Measurements from ENCODE around the gene CACNA1F. TPM values are rescaled to one million over a fixed set of nuclear protein-coding genes. Genes with fewer than 3 reads are reported as not detected.

CACNA1F gene
- total RNA-seq, 1 donor from 2014 or later = not detected

- peak overlapping the region; percentile 79 to 89 (median 80) for H3K9ac ChIP-seq (ENCODE audit: low read depth in 1 of 3, low read length in 3 of 3)
- peak overlapping the region; percentile 71 to 79 (median 72) for H3K4me3 ChIP-seq (ENCODE audit: low read length in 3 of 3)
- peaks cover 0 to 4% (median 3%) of the 10 kb centered on the region in 3 donors for H3K4me1 ChIP-seq (ENCODE audit: control insufficient read depth in 3 of 3, insufficient read depth in 3 of 3, low read length in 3 of 3)
- no peaks in the 10 kb centered on the region for H3K27me3 ChIP-seq (ENCODE audit: control insufficient read depth in 3 of 3, insufficient read depth in 3 of 3, low read length in 3 of 3)
- H3K27ac ChIP-seq (ENCODE audit: low read depth, low read length) = peak overlapping the region; percentile 77
- no peaks in the 10 kb centered on the region for H3K9me3 ChIP-seq (ENCODE audit: control insufficient read depth in 3 of 3, low read length in 3 of 3)
- H3K36me3 ChIP-seq (ENCODE audit: control insufficient read depth in 3 of 3, insufficient read depth in 3 of 3, low read length in 3 of 3) = no peaks in the 10 kb centered on the region
These were observed 42.1 kb downstream of the CACNA1F start for GRCh38 chrX:49190821-49191573.

DNA sequence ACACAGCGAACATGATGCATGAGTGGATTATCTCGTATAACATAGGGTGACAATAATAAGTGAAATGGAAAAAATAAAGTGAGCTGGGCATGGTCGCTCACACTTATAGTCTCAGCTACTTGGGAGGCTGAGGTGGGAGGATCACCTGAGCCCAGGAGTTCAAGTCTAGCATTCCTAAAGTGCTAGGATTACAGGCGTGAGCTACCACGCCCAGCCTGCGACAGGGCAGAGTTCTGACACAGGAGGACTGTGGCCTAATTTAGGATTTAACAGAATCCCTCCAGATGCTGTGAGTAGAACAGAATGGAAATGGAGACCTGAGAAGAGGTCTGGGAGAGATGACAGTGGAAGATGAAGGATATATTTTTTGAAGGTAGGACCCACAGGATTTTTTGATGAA lies 43.5 kb downstream of the CACNA1F start:
- peaks cover 0 to 13% (median 9%) of the 10 kb centered on the region in 3 donors for H3K4me1 ChIP-seq (ENCODE audit: control insufficient read depth in 3 of 3, insufficient read depth in 3 of 3, low read length in 3 of 3)
- no peaks in the 10 kb centered on the region for H3K9me3 ChIP-seq (ENCODE audit: control insufficient read depth in 3 of 3, low read length in 3 of 3)
- no peaks in the 10 kb centered on the region for H3K36me3 ChIP-seq (ENCODE audit: control insufficient read depth in 3 of 3, insufficient read depth in 3 of 3, low read length in 3 of 3)
- H3K27me3 ChIP-seq (ENCODE audit: control insufficient read depth in 3 of 3, insufficient read depth in 3 of 3, low read length in 3 of 3) = no peaks in the 10 kb centered on the region
- H3K27ac ChIP-seq (ENCODE audit: low read depth, low read length) = peak overlapping the region; percentile 7
- H3K9ac ChIP-seq (ENCODE audit: low read depth in 1 of 3, low read length in 3 of 3) = no peak overlapping the region
- no peak overlapping the region for H3K4me3 ChIP-seq (ENCODE audit: low read length in 3 of 3)

- H3K4me3 ChIP-seq (ENCODE audit: low read length in 3 of 3) = no peak overlapping the region
These were observed 44.6 kb downstream of the CACNA1F start for GRCh38 chrX:49188468-49189076.

DNA sequence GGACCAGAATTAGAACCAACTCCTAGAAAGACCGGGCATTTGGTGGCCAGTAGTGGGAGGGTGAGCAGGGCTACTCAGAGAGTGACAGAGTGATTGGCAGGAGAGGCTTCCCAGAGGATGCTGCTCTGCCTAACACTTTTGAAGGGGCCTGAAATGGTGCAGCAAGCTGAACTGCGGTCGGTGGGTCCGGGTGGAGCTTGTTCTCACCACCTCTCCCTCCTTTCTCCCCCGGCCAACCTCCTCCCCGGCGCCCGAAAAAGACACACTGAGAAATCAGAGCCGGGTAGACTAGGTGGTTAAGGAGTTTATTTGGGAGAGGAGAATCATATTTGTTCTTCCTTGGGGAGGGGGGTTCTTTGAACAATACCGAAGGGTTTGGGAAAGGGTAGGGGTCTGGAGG lies 45.6 kb downstream of the CACNA1F start:
- peaks cover 0 to 5% (median 4%) of the 10 kb centered on the region in 3 donors for H3K36me3 ChIP-seq (ENCODE audit: control insufficient read depth in 3 of 3, insufficient read depth in 3 of 3, low read length in 3 of 3)
- H3K27ac ChIP-seq (ENCODE audit: low read depth, low read length) = peak overlapping the region; percentile 79
- peaks cover 0 to 15% (median 9%) of the 10 kb centered on the region in 3 donors for H3K4me1 ChIP-seq (ENCODE audit: control insufficient read depth in 3 of 3, insufficient read depth in 3 of 3, low read length in 3 of 3)
- H3K4me3 ChIP-seq (ENCODE audit: low read length in 3 of 3) = no peak overlapping the region
- H3K9me3 ChIP-seq (ENCODE audit: control insufficient read depth in 3 of 3, low read length in 3 of 3) = no peaks in the 10 kb centered on the region
- no peak overlapping the region for H3K9ac ChIP-seq (ENCODE audit: low read depth in 1 of 3, low read length in 3 of 3)
- no peaks in the 10 kb centered on the region for H3K27me3 ChIP-seq (ENCODE audit: control insufficient read depth in 3 of 3, insufficient read depth in 3 of 3, low read length in 3 of 3)

More at GRCh38 chrX:49188468-49189076, 44.6 kb downstream of the CACNA1F start:
- Histone ChIP-seq H3K27me3 (ENCODE audit: control insufficient read depth in 3 of 3, insufficient read depth in 3 of 3, low read length in 3 of 3) (no peaks in the 10 kb centered on the region), H3K9ac (ENCODE audit: low read depth in 1 of 3, low read length in 3 of 3) (no peak overlapping the region), H3K9me3 (ENCODE audit: control insufficient read depth in 3 of 3, low read length in 3 of 3) (no peaks in the 10 kb centered on the region), H3K27ac (ENCODE audit: low read depth, low read length) (no peak overlapping the region), H3K4me1 (ENCODE audit: control insufficient read depth in 3 of 3, insufficient read depth in 3 of 3, low read length in 3 of 3) (peaks cover 0 to 15% (median 9%) of the 10 kb centered on the region in 3 donors), H3K36me3 (ENCODE audit: control insufficient read depth in 3 of 3, insufficient read depth in 3 of 3, low read length in 3 of 3) (peaks cover 0 to 1% (median 0%) of the 10 kb centered on the region in 3 donors)

- Histone ChIP-seq H3K9ac (ENCODE audit: low read depth in 1 of 3, low read length in 3 of 3) (no peak overlapping the region), H3K27ac (ENCODE audit: low read depth, low read length) (peak overlapping the region; percentile 79), H3K27me3 (ENCODE audit: control insufficient read depth in 3 of 3, insufficient read depth in 3 of 3, low read length in 3 of 3) (no peaks in the 10 kb centered on the region)
These were observed 46.1 kb downstream of the CACNA1F start for GRCh38 chrX:49187028-49187394.

DNA sequence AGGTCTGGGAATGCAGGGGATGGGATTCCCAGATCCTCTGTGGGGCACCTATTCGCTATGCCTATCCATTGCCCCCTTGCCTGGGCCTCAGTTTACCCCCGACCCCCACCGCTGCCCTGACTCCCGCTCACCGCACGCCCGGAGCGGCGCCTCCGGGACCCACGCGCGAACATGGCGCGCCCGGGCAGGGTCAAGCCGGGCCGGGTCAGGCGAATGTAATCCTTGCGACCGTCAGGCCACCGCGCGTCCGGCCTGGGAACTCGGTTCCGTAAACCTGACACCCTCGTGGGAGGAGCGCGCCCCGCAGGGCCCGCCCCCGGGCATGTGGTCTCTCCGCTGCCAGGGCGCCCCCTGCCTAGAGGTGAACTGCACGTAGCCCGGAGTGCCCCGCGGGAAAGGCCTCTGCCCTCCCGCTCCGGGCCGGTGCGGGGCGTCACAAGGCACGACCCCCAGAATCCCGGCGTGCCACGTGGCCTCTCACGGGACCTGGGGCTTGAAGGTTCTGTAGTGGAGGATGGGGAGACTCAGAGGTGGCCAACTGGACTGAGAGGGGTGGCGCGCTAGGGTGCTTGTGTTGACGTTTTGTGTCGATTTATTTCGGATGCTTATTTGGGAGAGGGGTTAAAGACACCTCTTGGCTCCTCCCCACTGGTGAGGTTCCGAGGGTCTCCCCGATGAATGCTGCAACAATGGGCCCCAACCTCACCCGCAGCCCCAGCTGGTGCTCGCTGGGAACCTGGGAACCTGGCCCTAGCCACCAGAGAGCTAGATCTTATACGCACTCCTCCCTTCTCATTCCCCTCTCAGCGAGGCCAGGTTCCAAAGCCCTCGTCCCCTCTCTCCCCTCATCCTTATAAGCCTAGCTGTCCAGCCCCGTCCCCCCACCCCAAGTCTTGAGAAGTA lies 46.8 kb downstream of the CACNA1F start, which contains the start of gene PRICKLE3:
Gene PRICKLE3 (minus strand): TSS at position 249 of the 903 bp plus-strand sequence. CDS start 76 bp downstream, at position 173.
- Histone ChIP-seq H3K27me3 (ENCODE audit: control insufficient read depth in 3 of 3, insufficient read depth in 3 of 3, low read length in 3 of 3) (no peaks in the 10 kb centered on the region), H3K9me3 (ENCODE audit: control insufficient read depth in 3 of 3, low read length in 3 of 3) (no peaks in the 10 kb centered on the region), H3K27ac (ENCODE audit: low read depth, low read length) (peak within 1 kb of the TSS; percentile 79), H3K9ac (ENCODE audit: low read depth in 1 of 3, low read length in 3 of 3) (peak within 1 kb of the TSS; percentile 72 to 86 (median 84)), H3K36me3 (ENCODE audit: control insufficient read depth in 3 of 3, insufficient read depth in 3 of 3, low read length in 3 of 3) (peaks cover 3 to 9% (median 8%) of the 10 kb centered on the region in 3 donors), H3K4me1 (ENCODE audit: control insufficient read depth in 3 of 3, insufficient read depth in 3 of 3, low read length in 3 of 3) (peaks cover 0 to 15% (median 9%) of the 10 kb centered on the region in 3 donors), H3K4me3 (ENCODE audit: low read length in 3 of 3) (peak within 1 kb of the TSS; percentile 64 to 75 (median 72))

More at GRCh38 chrX:49187028-49187394, 46.1 kb downstream of the CACNA1F start:
- Histone ChIP-seq H3K4me1 (ENCODE audit: control insufficient read depth in 3 of 3, insufficient read depth in 3 of 3, low read length in 3 of 3) (peaks cover 0 to 15% (median 9%) of the 10 kb centered on the region in 3 donors), H3K4me3 (ENCODE audit: low read length in 3 of 3) (no peak overlapping the region), H3K36me3 (ENCODE audit: control insufficient read depth in 3 of 3, insufficient read depth in 3 of 3, low read length in 3 of 3) (peaks cover 3 to 9% (median 8%) of the 10 kb centered on the region in 3 donors), H3K9me3 (ENCODE audit: control insufficient read depth in 3 of 3, low read length in 3 of 3) (no peaks in the 10 kb centered on the region)

DNA sequence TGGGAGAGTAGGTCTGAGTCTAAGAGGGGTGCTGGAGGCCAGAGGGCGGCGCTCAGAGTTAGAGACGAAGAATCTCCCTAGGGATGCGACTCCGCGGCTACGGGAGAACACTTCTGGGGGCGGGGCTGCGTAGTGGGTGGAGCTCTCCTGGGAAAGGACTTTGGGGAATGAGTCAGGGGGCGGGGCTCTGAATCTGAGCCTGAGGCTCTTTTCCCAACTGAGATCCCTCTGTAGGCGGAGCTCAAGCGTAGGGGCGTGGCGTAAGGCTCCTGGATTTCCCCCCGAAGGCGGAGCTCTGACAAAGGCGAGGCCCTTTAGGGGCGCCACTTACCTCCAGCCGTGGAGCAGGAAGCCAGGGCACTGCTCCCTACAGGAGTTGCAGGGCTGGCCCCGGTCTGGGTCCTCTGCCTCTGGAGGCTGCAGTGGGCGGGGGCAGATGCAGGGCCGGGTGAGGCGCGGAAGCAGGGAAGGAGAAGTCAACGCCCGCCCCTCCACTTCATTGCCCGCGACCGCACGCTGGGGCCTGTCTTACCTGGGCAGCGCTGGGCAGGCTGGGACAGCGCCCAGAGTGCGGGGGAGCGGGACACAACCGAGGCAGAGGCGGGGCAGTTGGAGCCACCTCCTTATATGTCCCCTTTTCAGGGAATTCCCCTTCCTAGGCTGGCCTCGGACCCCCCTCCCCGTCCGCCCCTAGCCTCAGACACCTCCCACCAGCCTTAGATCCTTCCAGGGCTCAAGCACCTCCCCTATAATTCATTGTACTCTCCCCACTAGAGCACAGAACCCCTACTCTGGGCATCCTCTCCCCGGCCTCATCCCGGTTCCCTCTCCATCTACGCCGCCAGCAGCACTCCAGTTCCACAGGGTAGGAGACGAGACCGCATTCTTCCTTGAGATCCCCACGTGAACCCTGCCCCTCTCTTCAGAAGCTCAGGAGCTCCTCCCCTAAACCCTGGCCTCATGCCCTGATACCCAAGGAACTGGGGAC lies 48.6 kb downstream of the CACNA1F start:
- Histone ChIP-seq H3K9me3 (ENCODE audit: control insufficient read depth in 3 of 3, low read length in 3 of 3) (no peaks in the 10 kb centered on the region), H3K27me3 (ENCODE audit: control insufficient read depth in 3 of 3, insufficient read depth in 3 of 3, low read length in 3 of 3) (no peaks in the 10 kb centered on the region), H3K27ac (ENCODE audit: low read depth, low read length) (peak overlapping the region; percentile 47), H3K36me3 (ENCODE audit: control insufficient read depth in 3 of 3, insufficient read depth in 3 of 3, low read length in 3 of 3) (peaks cover 6 to 15% (median 12%) of the 10 kb centered on the region in 3 donors), H3K4me3 (ENCODE audit: low read length in 3 of 3) (peak overlapping the region; percentile 42 to 59 (median 52)), H3K9ac (ENCODE audit: low read depth in 1 of 3, low read length in 3 of 3) (peak overlapping the region in 2 of 3 donors; percentile 38 to 57), H3K4me1 (ENCODE audit: control insufficient read depth in 3 of 3, insufficient read depth in 3 of 3, low read length in 3 of 3) (peaks cover 0 to 11% (median 9%) of the 10 kb centered on the region in 3 donors)

- no peak overlapping the region for H3K4me3 ChIP-seq (ENCODE audit: low read length in 3 of 3)
These were observed 49.3 kb downstream of the CACNA1F start for GRCh38 chrX:49183701-49184281.

More at GRCh38 chrX:49183701-49184281, 49.3 kb downstream of the CACNA1F start:
- H3K27ac ChIP-seq (ENCODE audit: low read depth, low read length) = no peak overlapping the region
- H3K27me3 ChIP-seq (ENCODE audit: control insufficient read depth in 3 of 3, insufficient read depth in 3 of 3, low read length in 3 of 3) = no peaks in the 10 kb centered on the region
- peaks cover 12 to 22% (median 14%) of the 10 kb centered on the region in 3 donors for H3K36me3 ChIP-seq (ENCODE audit: control insufficient read depth in 3 of 3, insufficient read depth in 3 of 3, low read length in 3 of 3)
- peaks cover 0 to 11% (median 9%) of the 10 kb centered on the region in 3 donors for H3K4me1 ChIP-seq (ENCODE audit: control insufficient read depth in 3 of 3, insufficient read depth in 3 of 3, low read length in 3 of 3)
- peak overlapping the region in 1 of 3 donors; percentile 40 for H3K9ac ChIP-seq (ENCODE audit: low read depth in 1 of 3, low read length in 3 of 3)
- H3K9me3 ChIP-seq (ENCODE audit: control insufficient read depth in 3 of 3, low read length in 3 of 3) = no peaks in the 10 kb centered on the region
